BJ (cell line): ENCODE measurements around the gene PROK1. TPM values are rescaled to one million over a fixed set of nuclear protein-coding genes. Genes with fewer than 3 reads are reported as not detected.

Experiments used
- CTCF ChIA-PET: fragments of 350-600 bp; formaldehyde crosslinking; extraction: SDS; loops from one replicate; lab custom pipeline; 2021; ENCODE audit warnings: antibody characterized with exemption, inconsistent platforms; lab: Yijun Ruan, JAX
- POLR2A ChIA-PET: fragments of 300-600 bp; sonication (Branson Sonifier 250); formaldehyde crosslinking; extraction: SDS; loops from one replicate; lab custom pipeline; 2021; ENCODE audit warnings: antibody characterized with exemption; lab: Charles Lee
- DNase-seq: peaks from one replicate; pipeline ENCODE4 v3.0.0-alpha.2; 2011; ENCODE audit warnings: low read depth
- H3K27me3 ChIP-seq: 2 replicates; pipeline ENCODE4 v1.6.0; 2011; ENCODE audit warnings: low read length; ENCODE audit not compliant: control insufficient read depth, insufficient read depth
- H3K36me3 ChIP-seq: 2 replicates; pipeline ENCODE4 v1.5.1; 2011; ENCODE audit warnings: low read length; ENCODE audit not compliant: control insufficient read depth, insufficient read depth
- H3K4me3 ChIP-seq: 2 replicates; pipeline ENCODE4 v1.5.1; 2011; ENCODE audit warnings: low read depth, mild to moderate bottlenecking, control low read depth, low read length
- polyA plus RNA-seq: library from polyadenylated mRNA; depleted of rRNA; stranded (reverse); fragments of >200 nt; gene quantifications from 2 replicates; pipeline ENCODE4 v1.2.3, GENCODE V29; 2011
- TF ChIP-seq, protein P1 (sequence below): IDR thresholded peaks from 2 replicates; pipeline ENCODE4 v1.5.1; 2011; ENCODE audit warnings: low read depth, mild to moderate bottlenecking, control low read depth, inconsistent platforms, low read length, moderate library complexity; ENCODE audit not compliant: insufficient read depth

The PROK1 gene
- polyA plus RNA-seq, 1 experiment, result not detected

DNA sequence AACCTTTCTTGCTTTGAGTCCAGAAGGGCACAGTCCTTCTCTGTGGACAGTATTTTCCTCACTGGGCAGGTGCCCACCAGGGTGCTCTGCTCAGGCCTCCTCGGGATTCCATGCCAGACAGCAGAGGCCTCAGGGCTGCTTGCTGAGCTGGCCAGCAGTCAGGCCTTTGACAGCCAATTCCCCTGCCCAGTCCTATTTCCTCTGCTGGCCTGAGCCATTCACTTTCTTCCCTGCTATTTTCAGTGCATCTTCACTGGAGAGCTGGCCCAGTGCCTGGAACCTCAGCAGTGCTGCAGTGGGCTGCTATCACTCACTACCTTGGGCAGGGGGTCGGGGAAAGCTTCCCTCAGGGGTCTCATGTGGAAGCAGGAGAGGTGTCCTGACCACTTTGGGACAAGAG, 34.8 kb downstream of the PROK1 start:
- H3K4me3 ChIP-seq, result no peak overlapping the region
- no peak for DNase-seq
- POLR2A ChIA-PET, result no interaction called here
- peaks cover 13% of the 10 kb centered on the region for H3K27me3 ChIP-seq
- CTCF ChIA-PET, result interaction anchor here (0.7 to 8.7 kb wide), 3 partner anchors 10 to 289 kb away, joined by 3 to 68 read pairs (median 3); no protein-coding TSS in a partner anchor
- TF ChIP-seq, protein P1, sequence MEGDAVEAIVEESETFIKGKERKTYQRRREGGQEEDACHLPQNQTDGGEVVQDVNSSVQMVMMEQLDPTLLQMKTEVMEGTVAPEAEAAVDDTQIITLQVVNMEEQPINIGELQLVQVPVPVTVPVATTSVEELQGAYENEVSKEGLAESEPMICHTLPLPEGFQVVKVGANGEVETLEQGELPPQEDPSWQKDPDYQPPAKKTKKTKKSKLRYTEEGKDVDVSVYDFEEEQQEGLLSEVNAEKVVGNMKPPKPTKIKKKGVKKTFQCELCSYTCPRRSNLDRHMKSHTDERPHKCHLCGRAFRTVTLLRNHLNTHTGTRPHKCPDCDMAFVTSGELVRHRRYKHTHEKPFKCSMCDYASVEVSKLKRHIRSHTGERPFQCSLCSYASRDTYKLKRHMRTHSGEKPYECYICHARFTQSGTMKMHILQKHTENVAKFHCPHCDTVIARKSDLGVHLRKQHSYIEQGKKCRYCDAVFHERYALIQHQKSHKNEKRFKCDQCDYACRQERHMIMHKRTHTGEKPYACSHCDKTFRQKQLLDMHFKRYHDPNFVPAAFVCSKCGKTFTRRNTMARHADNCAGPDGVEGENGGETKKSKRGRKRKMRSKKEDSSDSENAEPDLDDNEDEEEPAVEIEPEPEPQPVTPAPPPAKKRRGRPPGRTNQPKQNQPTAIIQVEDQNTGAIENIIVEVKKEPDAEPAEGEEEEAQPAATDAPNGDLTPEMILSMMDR, result no peak
- no peaks in the 10 kb centered on the region for H3K36me3 ChIP-seq

DNA sequence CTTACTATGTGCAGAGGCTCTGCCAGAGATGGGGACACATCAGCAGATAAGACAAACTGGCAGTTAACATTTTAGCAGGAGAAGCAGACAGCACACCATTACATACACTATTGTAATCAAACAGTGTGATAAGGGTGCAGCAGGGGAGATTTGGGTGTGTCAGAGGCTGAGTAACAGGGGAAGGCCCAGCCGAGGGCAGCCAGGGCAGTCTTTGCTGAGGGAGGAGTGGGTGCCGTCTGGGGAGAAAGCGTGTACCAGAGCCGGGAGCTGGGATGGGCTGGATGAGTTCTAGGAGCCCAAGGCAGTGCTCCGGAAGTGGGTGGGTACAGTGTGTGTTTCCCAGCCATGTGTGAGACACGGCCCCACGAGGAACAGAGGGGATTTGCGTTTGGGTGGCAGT, 36.8 kb downstream of the PROK1 start:
- Histone ChIP-seq H3K36me3 (no peaks in the 10 kb centered on the region), H3K4me3 (no peak overlapping the region), H3K27me3 (peaks cover 11% of the 10 kb centered on the region)
- ChIA-PET CTCF (interaction anchor here (1.2 to 8.7 kb wide), 2 partner anchors 8 to 285 kb away, joined by 3 to 68 read pairs; no protein-coding TSS in a partner anchor), POLR2A (no interaction called here)
- TF ChIP-seq, protein P1, result no peak
- no peak for DNase-seq

DNA sequence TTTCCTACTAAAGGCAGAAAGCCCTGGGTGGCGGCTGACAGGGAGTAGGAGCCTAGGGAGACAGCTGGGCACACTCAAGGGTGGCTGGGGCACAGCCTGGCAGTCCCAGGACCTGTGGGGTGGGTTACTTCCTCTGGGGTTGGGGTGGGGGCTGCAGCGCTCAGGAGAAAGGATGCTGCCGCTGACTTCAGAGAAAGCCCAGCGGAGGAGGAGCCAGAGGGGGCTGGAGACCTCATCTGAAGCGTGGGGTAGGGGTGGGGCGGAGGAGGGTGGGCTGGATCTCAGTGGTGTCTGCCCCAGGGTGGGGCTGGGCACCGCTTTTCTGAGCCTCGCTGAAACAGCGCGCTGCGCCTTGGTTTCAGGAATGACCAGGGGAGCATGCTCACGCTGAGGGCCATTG, 37.2 kb downstream of the PROK1 start:
- CTCF ChIA-PET, result interaction anchor here (1.2 kb wide), 1 partner anchor 286 kb away, joined by 3 read pairs; no protein-coding TSS in a partner anchor
- Histone ChIP-seq H3K27me3 (peaks cover 9% of the 10 kb centered on the region), H3K4me3 (no peak overlapping the region), H3K36me3 (no peaks in the 10 kb centered on the region)
- TF ChIP-seq, protein P1, result no peak
- DNase-seq, result no peak
- POLR2A ChIA-PET, result no interaction called here

DNA sequence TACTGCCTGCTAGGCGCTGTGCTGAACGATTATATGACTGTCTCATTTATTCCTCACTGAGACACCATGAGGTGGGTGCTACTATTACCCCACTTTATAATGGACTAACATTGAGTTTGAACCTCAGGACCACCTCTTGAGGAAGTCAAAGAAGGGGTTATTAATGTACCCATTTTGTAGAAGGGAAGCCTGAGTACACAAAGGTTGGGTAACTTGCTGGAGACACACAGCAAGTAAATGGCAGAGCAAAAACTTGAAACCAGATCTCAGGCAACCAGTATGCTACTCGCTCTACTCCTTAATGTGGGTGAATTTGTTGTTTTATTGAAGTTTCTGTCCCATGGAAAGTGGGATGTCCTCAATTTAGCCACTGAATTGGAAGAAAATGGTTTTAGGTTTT, 37.9 kb downstream of the PROK1 start:
- DNase-seq, result no peak
- H3K36me3 ChIP-seq, result no peaks in the 10 kb centered on the region
- POLR2A ChIA-PET, result no interaction called here
- no peak overlapping the region for H3K4me3 ChIP-seq
- TF ChIP-seq, protein P1, result no peak
- CTCF ChIA-PET, result no interaction called here
- peaks cover 7% of the 10 kb centered on the region for H3K27me3 ChIP-seq

DNA sequence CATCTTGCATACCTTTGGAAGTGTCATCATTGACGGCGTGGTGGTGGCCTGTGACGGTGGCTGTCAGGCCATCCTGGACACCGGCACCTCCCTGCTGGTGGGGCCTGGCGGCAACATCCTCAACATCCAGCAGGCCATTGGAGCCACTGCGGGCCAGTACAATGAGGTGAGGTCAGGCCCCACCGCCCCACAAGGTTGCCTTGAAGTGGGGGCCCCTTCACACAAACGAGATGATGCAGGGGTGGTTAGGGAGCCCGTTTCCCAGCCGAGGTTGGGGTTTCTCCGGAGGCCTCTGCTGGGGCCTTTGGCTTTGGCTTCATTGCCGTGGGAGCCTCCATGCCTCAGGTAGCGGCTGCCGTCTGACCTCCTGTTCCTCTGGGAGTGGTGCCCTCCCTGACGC, 38.5 kb downstream of the PROK1 start:
- POLR2A ChIA-PET, result no interaction called here
- H3K27me3 ChIP-seq, result peaks cover 8% of the 10 kb centered on the region
- no peak overlapping the region for H3K4me3 ChIP-seq
- no peak for DNase-seq
- H3K36me3 ChIP-seq, result no peaks in the 10 kb centered on the region
- CTCF ChIA-PET, result interaction anchor here (0.9 to 1.0 kb wide), 2 partner anchors 29 to 286 kb away, joined by 3 read pairs; no protein-coding TSS in a partner anchor
- TF ChIP-seq, protein P1, result no peak
